Measurements from ENCODE around the gene KRT3. TPM values are rescaled to one million over a fixed set of nuclear protein-coding genes. Genes with fewer than 3 reads are reported as not detected.

The KRT3 gene
- total RNA-seq, 2 donors from 2014 or later: not detected

- no peaks in the 10 kb centered on the region for H3K36me3 ChIP-seq
- no peaks in the 10 kb centered on the region for H3K27me3 ChIP-seq
- no peak overlapping the region for H3K4me3 ChIP-seq
- no peaks in the 10 kb centered on the region for H3K9me3 ChIP-seq
- H3K4me1 ChIP-seq: no peaks in the 10 kb centered on the region
- intact Hi-C loops (cut with DNase I): no loop called here
- TF ChIP-seq CTCF (IDR thresholded peaks at IDR 0.05): no peak
- no peak for DNase-seq
- no peak overlapping the region for H3K27ac ChIP-seq
- no peak overlapping the region for H3K9ac ChIP-seq (ENCODE audit: low read depth in 2 of 2, low read length in 2 of 2)
Measured at GRCh38 chr12:52767020-52767379, 28.9 kb downstream of the KRT3 start.

GRCh38 chr12:52766351-52767019 lies 29.4 kb downstream of the KRT3 start:
- no peaks in the 10 kb centered on the region for H3K36me3 ChIP-seq
- no peaks in the 10 kb centered on the region for H3K9me3 ChIP-seq
- H3K4me3 ChIP-seq: no peak overlapping the region
- H3K9ac ChIP-seq (ENCODE audit: low read depth in 2 of 2, low read length in 2 of 2): no peak overlapping the region
- no peak overlapping the region for H3K27ac ChIP-seq
- intact Hi-C loops (cut with DNase I): no loop called here
- DNase-seq: no peak
- no peaks in the 10 kb centered on the region for H3K4me1 ChIP-seq
- H3K27me3 ChIP-seq: no peaks in the 10 kb centered on the region
- no peak for TF ChIP-seq CTCF (IDR thresholded peaks at IDR 0.05)

- intact Hi-C loops (cut with DNase I): no loop called here
Measured at GRCh38 chr12:52765702-52766101, 30.2 kb downstream of the KRT3 start.

GRCh38 chr12:52763991-52764390 lies 31.9 kb downstream of the KRT3 start:
- no peak for DNase-seq
- Histone ChIP-seq H3K9ac (ENCODE audit: low read depth in 2 of 2, low read length in 2 of 2) (no peak overlapping the region), H3K4me1 (no peaks in the 10 kb centered on the region), H3K27me3 (no peaks in the 10 kb centered on the region), H3K4me3 (no peak overlapping the region), H3K9me3 (no peaks in the 10 kb centered on the region), H3K36me3 (no peaks in the 10 kb centered on the region), H3K27ac (no peak overlapping the region)
- intact Hi-C loops (cut with DNase I): no loop called here
- TF ChIP-seq CTCF (IDR thresholded peaks at IDR 0.05): no peak

More at GRCh38 chr12:52765702-52766101, 30.2 kb downstream of the KRT3 start:
- no peaks in the 10 kb centered on the region for H3K4me1 ChIP-seq
- no peak for DNase-seq
- no peak overlapping the region for H3K27ac ChIP-seq
- no peaks in the 10 kb centered on the region for H3K36me3 ChIP-seq
- no peak overlapping the region for H3K4me3 ChIP-seq
- no peak overlapping the region for H3K9ac ChIP-seq (ENCODE audit: low read depth in 2 of 2, low read length in 2 of 2)
- TF ChIP-seq CTCF (IDR thresholded peaks at IDR 0.05): no peak
- no peaks in the 10 kb centered on the region for H3K27me3 ChIP-seq
- H3K9me3 ChIP-seq: no peaks in the 10 kb centered on the region

GRCh38 chr12:52763036-52763659 lies 32.8 kb downstream of the KRT3 start:
- intact Hi-C loops (cut with DNase I): no loop called here
- no peak for TF ChIP-seq CTCF (IDR thresholded peaks at IDR 0.05)
- H3K4me1 ChIP-seq: no peaks in the 10 kb centered on the region
- no peak for DNase-seq
- no peaks in the 10 kb centered on the region for H3K36me3 ChIP-seq
- no peak overlapping the region for H3K9ac ChIP-seq (ENCODE audit: low read depth in 2 of 2, low read length in 2 of 2)
- no peak overlapping the region for H3K4me3 ChIP-seq
- no peak overlapping the region for H3K27ac ChIP-seq
- H3K9me3 ChIP-seq: no peaks in the 10 kb centered on the region
- no peaks in the 10 kb centered on the region for H3K27me3 ChIP-seq

Measured in colonic mucosa (tissue), 4 donors.